ENCODE results near the gene MPHOSPH9. TPM values are rescaled to one million over a fixed set of nuclear protein-coding genes. Genes with fewer than 3 reads are reported as not detected.
A peak's percentile ranks its signal among the peaks of the same experiment; 100 is the strongest.
"Not testable (repeated sequence)": the region's sequence is repeated elsewhere in the genome, so short reads cannot be mapped to it uniquely, and the experiment has no call there.

MPHOSPH9 gene
- total RNA-seq, 2 donors from 2014 or later, result 23.4 to 27.9 TPM

DNA sequence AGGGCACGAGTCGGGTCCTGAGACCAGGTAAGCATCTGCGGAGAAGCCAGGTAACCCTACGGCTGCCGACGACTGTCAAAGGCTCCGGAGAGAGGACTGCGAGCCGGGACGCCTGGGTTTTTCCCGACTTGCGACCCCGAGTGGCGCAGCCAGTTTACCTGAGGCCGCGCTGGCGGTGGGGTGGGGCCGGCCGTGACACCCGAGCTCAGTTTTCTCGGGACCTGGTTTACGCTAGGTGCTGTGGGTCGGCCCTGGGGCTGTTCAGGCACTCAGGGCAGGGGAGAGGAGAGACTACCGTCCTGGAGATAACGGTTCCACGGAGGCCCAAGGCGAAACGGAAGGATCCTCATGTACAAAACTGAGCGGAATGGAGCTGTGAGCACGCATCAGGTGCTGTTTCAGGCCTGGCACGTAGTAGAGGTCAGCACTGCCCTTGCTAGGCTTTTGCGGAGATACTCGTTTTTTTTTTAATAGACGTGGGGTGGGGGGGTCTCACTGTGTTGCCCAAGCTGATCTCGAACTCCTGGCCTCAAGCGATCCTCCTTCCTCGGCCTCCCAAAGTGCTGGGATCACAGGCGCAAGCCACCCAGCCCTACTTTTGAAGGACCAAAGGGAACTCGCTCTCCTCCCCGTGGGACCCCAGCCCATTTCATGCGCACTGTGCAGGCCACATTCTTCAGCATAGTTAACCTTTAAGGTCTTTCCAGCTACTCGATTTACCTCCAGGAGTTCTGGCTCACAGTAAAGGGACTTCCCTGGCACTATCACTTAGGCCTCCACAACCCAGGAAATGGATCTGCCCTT is 766 bp upstream of the MPHOSPH9 start:
- ATAC-seq (peak; percentile 1 to 28), DNase-seq (no peak)
- intact Hi-C loops (cut with DNase I), result loop anchor here (5.0 to 10.0 kb wide), 2 partner anchors 189 to 256 kb away; partner anchors contain the start of gene OGFOD2 (in 1 of the 2)

DNA sequence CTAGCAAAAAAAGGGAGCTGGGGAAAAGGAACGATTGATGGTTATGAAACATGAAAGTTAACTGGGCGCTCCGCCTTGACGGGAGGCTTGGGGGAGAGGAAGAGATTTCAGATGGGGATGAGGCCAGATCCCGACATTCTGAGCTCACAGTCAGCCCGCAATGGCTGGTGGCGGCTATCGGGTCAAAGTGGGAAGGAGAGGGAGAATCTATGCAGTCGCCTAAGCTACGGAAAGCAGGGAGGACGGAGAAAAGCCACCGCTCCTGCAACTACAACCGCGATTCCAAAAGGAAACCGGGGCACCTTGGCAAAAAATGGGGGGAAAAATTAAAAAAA is 502 bp downstream of the MPHOSPH9 start:
- ATAC-seq (peak; percentile 10 to 11), DNase-seq (no peak)
- intact Hi-C loops (cut with DNase I), result loop anchor here (5.0 to 10.0 kb wide), 2 partner anchors 188 to 255 kb away; partner anchors contain the start of gene OGFOD2 (in 1 of the 2)

DNA sequence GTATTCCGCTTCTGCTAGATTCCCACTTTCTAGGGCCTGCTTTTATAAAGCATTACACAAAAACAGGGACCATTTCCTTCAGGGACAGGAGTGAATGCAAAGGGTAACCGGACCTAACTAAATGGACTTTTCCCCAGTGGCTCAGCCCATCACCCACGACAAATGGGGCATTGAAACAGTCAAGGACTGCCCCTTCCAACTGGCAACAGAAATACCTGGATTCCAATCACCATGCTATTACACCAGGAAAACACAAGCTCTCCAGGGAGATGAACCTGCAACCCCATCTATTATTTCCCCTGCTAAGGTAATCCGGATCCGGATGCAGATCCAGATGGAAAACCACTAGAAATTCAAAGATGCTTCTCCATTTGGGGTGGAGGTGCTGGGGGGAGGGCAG is 1.0 kb downstream of the MPHOSPH9 start:
- intact Hi-C loops (cut with DNase I), result loop anchor here (5.0 to 10.0 kb wide), 2 partner anchors 187 to 255 kb away; partner anchors contain the start of gene OGFOD2 (in 1 of the 2)
- ATAC-seq, result no peak

DNA sequence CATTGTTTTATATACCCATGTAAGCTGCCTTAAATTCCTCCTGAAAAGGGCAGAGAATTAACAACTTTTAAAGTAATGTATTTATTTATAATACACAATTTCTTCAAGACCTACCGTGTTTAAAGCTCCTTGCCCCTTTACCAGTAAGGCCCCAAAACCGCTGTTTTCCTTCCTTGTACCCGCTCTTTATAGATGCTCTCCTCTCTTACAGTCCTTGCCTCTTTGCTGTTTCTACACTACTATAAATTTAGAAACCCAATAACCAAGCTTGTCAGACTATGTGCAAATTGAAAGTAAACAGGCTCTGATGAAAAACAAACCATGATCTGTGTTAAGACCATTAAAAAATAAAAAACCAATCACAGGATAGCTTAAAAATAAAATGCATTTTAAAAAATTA is 3.9 kb downstream of the MPHOSPH9 start:
- DNase-seq (no peak), ATAC-seq (no peak)
- intact Hi-C loops (cut with DNase I), result no loop called here

More for the DNA sequence above, 1.0 kb downstream of the MPHOSPH9 start:
- no peak for DNase-seq

DNA sequence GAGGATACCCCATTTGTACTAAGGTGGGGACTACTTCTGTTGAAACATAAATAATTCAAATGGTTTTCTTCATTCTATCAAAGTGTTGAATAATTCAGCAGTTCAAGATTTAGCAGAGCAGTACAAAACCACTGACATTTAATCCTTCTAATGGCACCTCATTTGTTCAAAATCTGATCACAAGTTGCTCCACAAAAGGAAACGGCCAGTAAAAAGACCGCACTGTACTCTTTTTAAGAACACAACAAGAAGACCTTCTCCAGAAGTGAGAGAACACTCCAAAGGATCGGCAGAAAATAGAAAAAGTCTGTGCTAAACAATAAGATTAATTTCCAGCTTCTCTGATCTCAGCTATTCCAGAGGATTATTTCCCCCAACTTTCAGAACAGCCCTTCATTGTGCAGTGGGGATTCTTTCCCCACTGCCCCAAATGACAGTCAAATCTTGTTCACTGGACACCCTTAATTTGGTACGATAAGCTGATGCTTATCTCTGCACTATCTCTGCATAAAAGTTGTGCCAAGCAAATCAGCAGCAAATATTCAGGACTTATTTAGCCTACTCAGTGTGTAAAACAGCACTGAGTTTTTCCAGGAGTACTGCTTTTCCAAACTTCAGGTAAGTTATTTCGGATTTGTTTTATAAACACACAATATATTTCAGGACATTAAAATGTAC is 5.2 kb downstream of the MPHOSPH9 start:
- DNase-seq (no peak), ATAC-seq (no peak)
- intact Hi-C loops (cut with DNase I), result no loop called here

DNA sequence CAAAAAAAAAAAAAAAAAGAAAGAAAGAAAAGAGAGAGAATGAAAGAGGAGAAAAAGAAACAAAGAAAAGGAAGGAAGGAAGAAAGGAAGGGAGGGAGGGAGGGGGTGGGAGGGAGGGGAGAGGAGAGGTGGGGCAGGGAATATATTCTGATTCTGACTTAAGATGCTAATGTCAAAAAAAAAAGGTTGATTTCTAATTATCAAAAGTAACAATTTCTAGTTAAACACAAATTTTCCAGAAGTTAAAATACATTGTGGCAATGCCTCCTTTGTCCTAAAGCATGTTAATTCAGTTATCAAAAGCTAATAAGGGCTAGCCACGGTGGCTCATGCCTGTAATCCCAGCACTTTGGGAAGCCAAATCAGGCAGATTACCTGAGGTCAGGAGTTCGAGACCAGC is 7.5 kb downstream of the MPHOSPH9 start:
- DNase-seq, result no peak
- no peak for ATAC-seq
- intact Hi-C loops (cut with DNase I), result no loop called here

DNA sequence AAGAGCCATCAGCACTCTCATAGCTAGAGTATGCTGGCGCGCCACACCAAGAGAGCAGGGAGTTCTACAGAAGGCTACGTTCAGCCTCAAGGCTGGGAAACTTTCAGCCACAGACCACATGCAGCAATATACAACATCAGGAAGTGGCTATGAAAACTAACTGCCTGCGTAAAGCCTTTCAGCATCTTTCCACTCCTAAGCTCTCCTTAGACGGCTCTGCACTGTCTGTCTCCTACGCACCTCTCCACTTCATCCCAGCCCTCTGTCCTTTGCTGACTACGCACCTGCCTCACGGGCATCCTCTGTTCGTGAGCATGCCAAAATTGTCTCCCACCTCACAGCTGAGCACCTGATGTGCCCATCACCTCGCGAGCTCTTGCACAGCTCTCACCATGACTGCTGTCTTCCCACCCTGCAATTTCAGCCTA is 9.7 kb downstream of the MPHOSPH9 start:
- ATAC-seq (no peak), DNase-seq (no peak)
- intact Hi-C loops (cut with DNase I), result no loop called here

DNA sequence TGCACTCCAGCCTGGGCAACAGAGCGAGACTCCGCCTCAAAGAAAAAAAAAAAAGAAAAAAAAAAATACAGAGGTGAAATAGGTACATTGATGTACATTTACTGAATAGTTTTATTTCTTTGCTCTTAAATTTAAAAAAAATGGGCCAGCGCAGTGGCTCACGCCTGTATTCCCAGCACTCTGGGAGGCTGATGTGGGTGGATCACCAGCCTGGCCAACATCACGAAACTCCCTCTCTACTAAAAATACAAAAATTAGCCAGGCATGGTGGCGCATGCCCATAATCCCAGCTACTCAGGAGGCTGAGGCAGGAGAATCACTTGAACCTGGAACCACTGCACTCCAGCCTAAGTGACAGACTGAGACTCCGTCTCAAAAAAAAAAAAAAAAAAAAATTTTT is 25.1 kb downstream of the MPHOSPH9 start:
- intact Hi-C loops (cut with DNase I); DNase-seq; ATAC-seq: not testable (repeated sequence)

DNA sequence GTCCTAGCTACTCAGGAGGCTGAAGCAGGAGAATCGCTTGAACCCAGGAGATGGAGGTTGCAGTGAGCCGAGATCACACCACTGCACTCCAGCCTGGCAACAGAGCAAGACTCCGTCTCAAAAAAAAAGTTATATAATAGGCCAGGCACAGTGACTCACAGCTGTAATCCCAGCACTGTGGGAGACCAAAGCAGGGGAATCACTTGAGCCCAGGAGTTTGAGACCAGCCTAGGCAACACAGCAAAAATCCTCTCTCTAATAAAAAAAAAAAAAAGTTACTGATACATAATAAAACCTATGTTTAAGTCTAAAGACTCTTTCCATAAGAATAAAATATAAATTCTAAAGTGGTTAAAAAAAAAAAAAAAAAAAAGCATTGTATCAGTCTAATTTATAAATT is 26.1 kb downstream of the MPHOSPH9 start:
- DNase-seq; intact Hi-C loops (cut with DNase I); ATAC-seq: not testable (repeated sequence)

DNA sequence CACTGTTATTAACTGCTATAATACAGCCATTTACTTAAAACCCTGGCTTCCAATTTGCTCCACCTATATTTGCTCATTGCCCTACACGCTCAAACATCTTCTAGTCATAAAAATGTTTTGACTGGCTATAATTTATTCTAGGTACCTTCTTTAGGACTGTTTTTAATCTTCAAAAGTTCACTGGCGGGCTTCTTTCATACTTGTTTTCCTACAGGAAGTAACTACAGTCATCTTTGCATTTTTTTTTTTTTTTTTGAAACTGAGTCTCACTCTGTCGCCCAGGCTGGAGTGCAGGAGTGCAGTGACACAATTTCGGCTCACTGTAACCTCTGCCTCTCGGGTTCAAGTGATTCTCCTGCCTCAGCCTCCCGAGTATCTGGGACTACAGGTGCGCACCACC is 32.5 kb downstream of the MPHOSPH9 start:
- no peak for DNase-seq
- intact Hi-C loops (cut with DNase I), result loop anchor here in 1 of 2 donors (2.0 kb wide), 1 partner anchor 46 kb away; no protein-coding TSS in a partner anchor
- ATAC-seq, result no peak

DNA sequence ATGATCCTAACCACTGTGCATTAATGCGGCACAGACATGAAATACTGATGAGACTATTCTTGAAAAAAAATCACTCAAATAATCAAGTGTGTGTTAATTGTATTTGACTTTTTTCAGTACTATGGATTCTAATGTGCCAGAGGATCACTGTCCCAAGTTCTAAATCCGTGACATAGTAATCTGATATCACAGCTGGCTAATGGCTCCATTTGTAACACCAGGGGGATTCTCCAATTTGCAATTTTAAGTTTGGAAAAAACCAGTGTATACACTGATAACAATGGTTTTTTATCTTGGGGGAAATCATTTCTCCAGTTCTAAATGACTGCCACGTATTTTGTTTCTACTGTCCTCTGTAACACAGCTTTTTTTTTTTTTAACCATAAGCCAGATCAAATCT is 33.0 kb downstream of the MPHOSPH9 start:
- intact Hi-C loops (cut with DNase I), result loop anchor here in 1 of 2 donors (2.0 kb wide), 1 partner anchor 45 kb away; no protein-coding TSS in a partner anchor
- ATAC-seq (no peak), DNase-seq (no peak)

DNA sequence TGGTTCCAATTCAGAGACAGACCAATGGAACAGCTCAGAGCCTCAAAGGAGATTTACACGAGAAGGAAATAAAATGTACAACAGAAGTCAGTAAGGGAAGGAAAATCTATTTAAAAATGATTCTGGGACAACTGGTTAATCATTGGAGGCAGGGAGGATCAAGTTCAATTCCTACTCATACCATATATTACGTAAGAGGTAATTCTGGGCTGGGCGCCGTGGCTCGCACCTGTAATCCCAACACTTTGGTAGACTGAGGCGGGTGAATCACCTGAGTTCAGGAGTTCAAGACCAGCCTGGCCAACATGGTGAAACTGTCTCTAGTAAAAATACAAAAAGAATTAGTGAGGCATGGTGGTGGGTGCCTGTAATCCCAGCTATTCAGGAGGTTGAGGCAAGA is 45.3 kb downstream of the MPHOSPH9 start:
- ATAC-seq (no peak), DNase-seq (no peak)
- intact Hi-C loops (cut with DNase I), result no loop called here

DNA sequence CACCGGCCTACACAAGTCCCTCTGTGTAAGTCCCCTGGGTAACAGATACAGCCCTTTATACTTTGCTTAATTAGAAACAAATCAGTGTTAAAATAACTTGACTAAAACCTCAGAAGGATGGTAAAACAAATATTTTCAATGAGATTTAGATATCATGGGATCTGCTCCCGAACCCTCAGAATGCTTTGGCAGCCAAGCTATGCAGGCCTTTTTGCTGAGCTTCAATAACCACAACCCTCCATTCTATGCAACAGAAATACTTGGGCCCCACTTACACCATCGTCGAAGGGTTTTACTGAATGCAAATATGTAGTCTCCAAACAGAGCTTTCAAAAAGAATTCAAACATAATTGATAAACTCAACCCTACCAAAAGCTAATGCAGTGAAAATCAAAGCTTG is 52.8 kb downstream of the MPHOSPH9 start:
- ATAC-seq (no peak), DNase-seq (no peak)
- intact Hi-C loops (cut with DNase I), result no loop called here

DNA sequence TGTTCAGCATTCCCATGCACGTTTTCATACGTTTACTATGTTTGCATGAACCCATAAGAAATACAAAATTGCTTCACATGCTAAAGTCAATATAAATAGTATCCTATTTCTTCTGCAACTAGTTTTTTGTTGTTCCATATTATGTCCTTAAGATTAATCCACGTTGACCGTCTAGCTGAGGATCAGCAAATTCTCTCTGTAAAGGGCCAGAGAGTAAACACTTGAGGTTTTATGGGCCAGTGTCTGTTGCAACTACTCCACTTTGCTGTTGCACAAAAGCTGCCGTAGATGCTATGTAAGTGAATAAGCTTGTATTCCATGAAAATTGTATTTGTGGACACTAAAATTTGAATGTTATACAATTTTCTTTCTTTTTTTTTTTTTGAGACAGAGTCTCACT is 61.0 kb downstream of the MPHOSPH9 start:
- DNase-seq, result no peak
- ATAC-seq, result no peak
- intact Hi-C loops (cut with DNase I), result no loop called here

DNA sequence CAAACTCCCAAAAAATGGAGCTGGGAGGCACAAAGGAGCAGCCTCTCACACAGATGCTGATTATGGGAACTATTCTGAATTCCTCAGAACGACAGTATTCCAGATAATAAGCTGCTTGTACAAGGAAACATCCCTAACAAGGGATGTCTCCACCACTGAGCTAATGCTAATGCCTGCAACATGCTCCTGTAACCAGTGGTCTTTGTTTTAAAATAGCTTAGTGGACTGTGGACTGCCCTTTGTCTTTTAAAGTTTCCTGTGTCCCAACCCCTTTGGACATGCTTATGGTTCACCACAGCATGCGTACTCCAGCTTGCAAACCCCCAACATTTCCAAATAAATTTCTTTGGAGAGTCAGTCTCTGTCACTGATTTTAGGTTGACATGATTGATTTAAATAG is 65.6 kb downstream of the MPHOSPH9 start:
- intact Hi-C loops (cut with DNase I), result no loop called here
- ATAC-seq (no peak), DNase-seq (no peak)

DNA sequence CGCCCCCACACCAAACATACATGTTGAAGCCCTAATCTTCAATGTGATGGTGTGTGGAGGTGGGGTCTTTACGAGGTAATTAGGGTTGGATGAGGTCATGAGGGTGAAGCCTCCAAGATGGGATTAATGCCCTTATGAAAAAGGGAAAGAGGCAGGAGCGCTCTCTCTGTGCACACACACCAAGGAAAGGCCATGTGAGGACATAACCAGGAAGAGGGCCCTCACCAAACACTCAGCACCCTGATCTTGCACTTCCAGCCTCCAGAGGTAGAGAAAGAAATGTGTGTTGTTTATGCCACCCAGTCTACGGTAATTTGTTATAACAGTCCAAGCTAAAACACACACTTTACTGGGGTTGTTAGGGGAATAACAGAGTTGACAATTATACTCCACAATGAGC is 67.4 kb downstream of the MPHOSPH9 start:
- ATAC-seq, result no peak
- no peak for DNase-seq
- intact Hi-C loops (cut with DNase I), result no loop called here

DNA sequence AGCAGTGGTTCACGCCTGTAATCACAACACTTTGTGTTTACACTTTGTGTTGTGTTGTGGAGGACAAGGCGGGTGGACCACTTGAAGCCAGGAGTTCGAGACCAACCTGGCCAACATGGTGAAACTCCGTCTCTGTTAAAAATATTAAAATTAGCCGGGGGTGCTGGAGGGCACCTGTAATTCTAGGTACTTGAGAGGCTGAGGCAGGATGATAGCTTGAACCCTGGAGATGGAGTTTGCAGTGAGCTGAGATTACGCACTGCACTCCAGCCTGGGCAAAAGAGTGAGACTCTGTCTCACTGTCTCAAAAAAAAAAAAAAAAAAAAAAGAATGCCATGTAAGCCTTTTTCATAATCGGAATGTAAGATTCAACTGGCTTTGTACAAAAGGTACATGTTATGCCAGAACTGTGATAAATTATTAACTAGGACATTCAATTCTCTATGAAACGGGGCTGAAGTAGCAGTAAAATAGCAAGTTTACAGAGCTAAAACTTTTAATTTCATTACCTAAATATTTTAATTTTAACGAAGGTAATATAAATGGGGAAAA is 68.2 kb downstream of the MPHOSPH9 start:
- no peak for ATAC-seq
- intact Hi-C loops (cut with DNase I), result no loop called here
- DNase-seq, result no peak

DNA sequence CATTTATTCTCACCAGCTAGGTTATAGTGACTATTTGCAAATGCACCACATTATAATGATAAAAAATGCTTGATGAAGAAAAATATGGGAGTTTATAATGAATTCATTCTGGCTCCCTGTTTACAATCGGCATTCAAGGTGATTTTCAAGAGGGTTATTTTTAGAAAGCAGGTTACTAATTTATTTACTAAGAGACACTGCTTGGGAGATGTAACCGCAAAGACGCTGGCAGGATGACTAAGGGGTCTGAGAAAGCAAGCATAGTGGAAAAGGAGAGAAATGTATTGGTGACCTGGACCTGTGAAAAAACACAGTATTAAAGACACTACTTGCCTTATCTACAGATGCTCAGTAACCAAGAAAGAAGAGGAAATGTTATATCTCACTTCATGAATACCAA is 68.7 kb downstream of the MPHOSPH9 start:
- no peak for DNase-seq

DNA sequence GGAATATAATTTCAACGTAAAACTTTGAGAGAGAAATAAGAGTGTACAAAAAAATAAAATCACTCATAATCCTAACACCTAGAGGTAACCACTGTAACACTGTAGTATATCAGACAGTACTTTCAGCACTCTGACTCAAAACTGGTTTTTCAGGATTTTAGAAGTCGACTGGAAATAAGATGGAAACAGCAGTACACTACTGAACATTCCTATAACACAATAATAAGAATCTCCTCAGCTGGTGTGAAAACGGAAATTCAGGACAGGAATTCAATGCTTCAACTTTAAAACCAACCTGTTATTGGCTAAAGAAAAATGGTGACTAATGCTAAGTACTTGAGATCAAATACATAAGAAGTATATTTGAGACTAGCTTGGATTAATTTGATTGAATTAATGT is 69.7 kb downstream of the MPHOSPH9 start:
- intact Hi-C loops (cut with DNase I), result no loop called here
- DNase-seq, result no peak
- no peak for ATAC-seq

More for the DNA sequence above, 68.7 kb downstream of the MPHOSPH9 start:
- intact Hi-C loops (cut with DNase I), result no loop called here
- no peak for ATAC-seq
